OCI-LY7 (cell line): ENCODE measurements around the gene SEMA5A. TPM values are rescaled to one million over a fixed set of nuclear protein-coding genes. Genes with fewer than 3 reads are reported as not detected.

Source experiments
- BruUV-seq: library from RNA; stranded (reverse); fragments of 400-500 nt; replicated peaks from 2 replicates; lab custom pipeline; 2021; lab: Mats Ljungman, UMichigan
- CTCF ChIA-PET: fragments of 300-600 bp; sonication (Branson Sonifier 250); formaldehyde crosslinking; loops from one replicate; lab custom pipeline; 2022; ENCODE audit warnings: antibody characterized with exemption; ENCODE audit not compliant: unreplicated experiment; lab: Charles Lee
- POLR2A ChIA-PET: fragments of 300-600 bp; sonication (Branson Sonifier 250); formaldehyde crosslinking; loops from one replicate; lab custom pipeline; 2022; ENCODE audit warnings: antibody characterized with exemption; lab: Charles Lee
- DNase-seq: peaks from one replicate; pipeline ENCODE4 v3.0.0-alpha.2; 2015; ENCODE audit warnings: low spot score
- H2AFZ ChIP-seq: fragments of 200-600 bp; sonication (generic), shearing (Covaris generic); 2 replicates; pipeline ENCODE4 v1.6.1; 2014; ENCODE audit warnings: mild to moderate bottlenecking, antibody characterized with exemption, low read length, moderate library complexity
- H3K27ac ChIP-seq: fragments of 200-600 bp; sonication (generic); 2 replicates; pipeline ENCODE4 v1.5.1; 2014; ENCODE audit warnings: mixed run types, low read depth, mild to moderate bottlenecking, moderate library complexity, low read length, inconsistent platforms; ENCODE audit not compliant: poor library complexity, severe bottlenecking
- H3K36me3 ChIP-seq: fragments of 200-600 bp; sonication (generic); 2 replicates; pipeline ENCODE4 v1.6.1; 2014; ENCODE audit warnings: mild to moderate bottlenecking, antibody characterized with exemption, low read length, moderate library complexity, mixed read lengths; ENCODE audit not compliant: insufficient read depth
- H3K4me1 ChIP-seq: fragments of 200-600 bp; sonication (generic); 2 replicates; pipeline ENCODE4 v1.5.1; 2014; ENCODE audit warnings: mild to moderate bottlenecking, low read length; ENCODE audit not compliant: insufficient read depth, poor library complexity, severe bottlenecking
- H3K4me2 ChIP-seq: fragments of 200-600 bp; sonication (generic); 2 replicates; pipeline ENCODE4 v1.6.1; 2014; ENCODE audit warnings: mild to moderate bottlenecking, low read length
- H3K4me3 ChIP-seq: fragments of 200-600 bp; sonication (generic); 2 replicates; pipeline ENCODE4 v1.5.1; 2014; ENCODE audit warnings: mild to moderate bottlenecking, low read depth, low read length; ENCODE audit not compliant: poor library complexity, severe bottlenecking
- H3K79me2 ChIP-seq: fragments of 200-600 bp; sonication (generic); 2 replicates; pipeline ENCODE4 v1.6.1; 2016; ENCODE audit warnings: low read depth, mild to moderate bottlenecking, low read length, moderate library complexity, mixed read lengths; ENCODE audit not compliant: insufficient read depth
- H3K9me2 ChIP-seq: fragments of 200-600 bp; sonication (generic); 2 replicates; pipeline ENCODE4 v1.6.1; 2016; ENCODE audit warnings: mild to moderate bottlenecking, low read length, mixed read lengths; ENCODE audit not compliant: insufficient read depth
- H3K9me3 ChIP-seq: fragments of 200-600 bp; sonication (generic); 2 replicates; pipeline ENCODE4 v1.6.1; 2014; ENCODE audit warnings: mild to moderate bottlenecking, mixed run types, low read length, mixed read lengths
- H4K20me1 ChIP-seq: fragments of 200-600 bp; sonication (generic); 2 replicates; pipeline ENCODE4 v1.6.1; 2014; ENCODE audit warnings: mild to moderate bottlenecking, antibody characterized with exemption, low read length, moderate library complexity, mixed read lengths; ENCODE audit not compliant: insufficient read depth
- CTCF ChIP-seq: fragments of 200-600 bp; sonication (generic); conservative IDR thresholded peaks from 2 replicates; pipeline ENCODE4 v1.5.1; 2014; ENCODE audit warnings: mild to moderate bottlenecking, antibody characterized with exemption, low read length, moderate library complexity, mixed read lengths
- EZH2phosphoT487 ChIP-seq: fragments of 200-600 bp; sonication (generic); IDR thresholded peaks from 2 replicates; pipeline ENCODE4 v1.6.1; 2018; ENCODE audit warnings: low read depth, borderline replicate concordance, mild to moderate bottlenecking, mixed run types, antibody characterized with exemption, low read length, moderate library complexity, mixed read lengths
- intact Hi-C: fragments of 100-400 bp; cut with micrococcal nuclease; formaldehyde crosslinking; loops from one replicate; pipeline ENCODE4 v1.10.0; 2022; ENCODE audit not compliant: unreplicated experiment
- total RNA-seq, 2 experiments: library from RNA; depleted of rRNA in 1 of 2; stranded (reverse); fragments of >200 nt in 1 of 2; shearing (Covaris generic) in 1 of 2; gene quantifications; 2 replicates each; pipeline ENCODE4 v1.2.3, GENCODE V29; 2014 to 2022

Gene SEMA5A
- total RNA-seq, 2 experiments from 2014 or later = not detected

- POLR2A ChIA-PET = no interaction called here
- no peaks in the 10 kb centered on the region for H3K79me2 ChIP-seq
- no peaks in the 10 kb centered on the region for H3K9me3 ChIP-seq
- intact Hi-C loops = no loop called here
- DNase-seq = no peak
- no peaks in the 10 kb centered on the region for H4K20me1 ChIP-seq
- H3K9me2 ChIP-seq = no peaks in the 10 kb centered on the region
- no peaks in the 10 kb centered on the region for H3K4me1 ChIP-seq
- no peak overlapping the region for H3K4me3 ChIP-seq
- CTCF ChIA-PET = no interaction called here
- H3K36me3 ChIP-seq = no peaks in the 10 kb centered on the region
- no peak overlapping the region for H3K4me2 ChIP-seq
- TF ChIP-seq CTCF (no peak), EZH2phosphoT487 (no peak)
- BruUV-seq = no TSS peak
- H2AFZ ChIP-seq = no peak overlapping the region
- no peak overlapping the region for H3K27ac ChIP-seq
These were observed 442.6 kb downstream of the SEMA5A start for GRCh38 chr5:9103290-9103689.

DNA sequence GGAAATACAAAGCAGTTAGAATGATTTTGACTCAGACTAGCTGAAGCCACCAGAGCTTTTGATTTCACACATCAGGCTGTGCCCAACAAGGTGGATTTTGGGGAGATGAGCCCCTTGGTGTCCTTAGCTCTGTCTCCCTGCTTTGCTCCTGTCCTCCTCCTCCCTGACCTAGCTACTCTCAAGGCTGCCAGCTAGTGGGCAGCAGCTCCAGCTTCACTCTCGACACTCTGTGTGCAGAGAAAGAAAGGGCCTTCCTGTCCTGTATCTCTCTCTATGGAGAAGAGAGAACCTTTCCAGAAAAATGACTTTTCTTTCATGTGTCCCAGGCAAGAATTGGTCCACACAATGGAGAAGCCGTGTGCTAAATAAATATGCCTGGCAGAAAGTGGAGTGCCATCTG lies 446.2 kb downstream of the SEMA5A start:
- no peak for TF ChIP-seq CTCF
- no peak for TF ChIP-seq EZH2phosphoT487
- POLR2A ChIA-PET = interaction anchor here (1.3 kb wide), 1 partner anchor 9 kb away, joined by 5 read pairs; no protein-coding TSS in a partner anchor

DNA sequence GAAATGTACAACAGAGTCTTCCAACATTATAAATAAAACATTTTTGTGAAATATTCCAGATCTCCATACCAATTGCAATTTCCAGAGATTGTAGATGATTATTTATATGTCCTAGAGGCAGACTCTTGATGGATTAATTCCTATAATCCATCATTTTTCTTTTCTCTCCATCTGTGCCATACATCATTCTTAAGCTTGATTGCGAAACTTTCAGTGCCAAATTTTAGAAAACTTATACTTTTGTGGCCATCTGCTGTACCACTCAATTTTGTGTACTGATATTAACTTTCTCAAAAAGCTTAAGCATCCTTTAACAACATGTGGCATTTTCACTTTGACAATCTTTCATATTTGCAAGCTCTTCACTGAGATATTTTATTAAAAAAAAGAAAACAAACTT lies 446.9 kb downstream of the SEMA5A start:
- no peaks in the 10 kb centered on the region for H3K4me1 ChIP-seq
- CTCF ChIA-PET = no interaction called here
- H3K4me2 ChIP-seq = no peak overlapping the region
- intact Hi-C loops = no loop called here
- H4K20me1 ChIP-seq = no peaks in the 10 kb centered on the region
- no peaks in the 10 kb centered on the region for H3K9me3 ChIP-seq
- TF ChIP-seq CTCF (no peak), EZH2phosphoT487 (no peak)
- no peaks in the 10 kb centered on the region for H3K79me2 ChIP-seq
- H3K27ac ChIP-seq = no peak overlapping the region
- no TSS peak for BruUV-seq
- POLR2A ChIA-PET = interaction anchor here (1.3 kb wide), 1 partner anchor 10 kb away, joined by 5 read pairs; no protein-coding TSS in a partner anchor
- no peak overlapping the region for H3K4me3 ChIP-seq
- H3K9me2 ChIP-seq = no peaks in the 10 kb centered on the region
- DNase-seq = no peak
- no peak overlapping the region for H2AFZ ChIP-seq
- no peaks in the 10 kb centered on the region for H3K36me3 ChIP-seq

More for the DNA sequence above, 446.2 kb downstream of the SEMA5A start:
- intact Hi-C loops = no loop called here
- Histone ChIP-seq H3K4me2 (no peak overlapping the region), H4K20me1 (no peaks in the 10 kb centered on the region), H3K9me3 (no peaks in the 10 kb centered on the region), H3K4me1 (no peaks in the 10 kb centered on the region), H2AFZ (no peak overlapping the region), H3K36me3 (no peaks in the 10 kb centered on the region), H3K79me2 (no peaks in the 10 kb centered on the region), H3K4me3 (no peak overlapping the region), H3K27ac (no peak overlapping the region), H3K9me2 (no peaks in the 10 kb centered on the region)
- CTCF ChIA-PET = no interaction called here
- no peak for DNase-seq
- BruUV-seq = no TSS peak
